Left lung (tissue), 10 donors: ENCODE results near the gene OAT. TPM values are rescaled to one million over a fixed set of nuclear protein-coding genes. Genes with fewer than 3 reads are reported as not detected.

ENCODE experiments used
- ATAC-seq: fragments of 200-7000 bp; cut with Tn5 transposase; one replicate; pipeline ENCODE4 v1.9.1; 2020; ENCODE audit warnings: moderate library complexity
- DNase-seq, 4 donors: peaks; one replicate each; pipeline ENCODE4 v3.0.0-alpha.2; 2013 to 2020
- H3K27ac ChIP-seq, 2 donors: fragments of 200-600 bp; sonication (generic) in 1 of 2; one replicate each; pipeline versions ENCODE4 v1.5.0 to v1.8.0; 2020 to 2021
- H3K27me3 ChIP-seq, 2 donors: fragments of 200-600 bp; sonication (generic) in 1 of 2; one replicate each; pipeline versions ENCODE4 v1.5.0 to v1.8.0; 2020 to 2021
- H3K36me3 ChIP-seq, 2 donors: fragments of 200-600 bp; sonication (generic) in 1 of 2; one replicate each; pipeline versions ENCODE4 v1.5.0 to v1.8.0; 2020 to 2021
- H3K4me1 ChIP-seq, 2 donors: fragments of 200-600 bp; one replicate each; pipeline ENCODE4 v1.8.0; 2021
- H3K4me3 ChIP-seq, 2 donors: fragments of 200-600 bp; sonication (generic) in 1 of 2; one replicate each; pipeline versions ENCODE4 v1.5.0 to v1.8.0; 2020 to 2021; ENCODE audit warnings: mild to moderate bottlenecking in 1 of 2
- H3K9me3 ChIP-seq, 2 donors: fragments of 200-600 bp; sonication (generic) in 1 of 2; one replicate each; pipeline versions ENCODE4 v1.5.0 to v1.8.0; 2020 to 2021
- intact Hi-C, 2 donors: fragments of 100-400 bp; cut with DNase I; formaldehyde crosslinking; loops; one replicate each; pipeline versions ENCODE4 v1.11.2 to v1.14.2; 2022
- polyA plus RNA-seq, 6 donors: library from polyadenylated mRNA; unstranded; fragments of 120-200 nt; gene quantifications; one replicate each; pipeline ENCODE4 v1.2.1, GENCODE V29; 2013; ENCODE audit not compliant: insufficient read length in 6 of 6
- total RNA-seq, 2 donors: library from RNA; stranded (reverse); fragmentation: NEBNext Ultra II Directional; extraction: Animal tissue kit (Norgen Biotek cat#: 25700); gene quantifications; one replicate each; pipeline ENCODE4 v1.2.1, GENCODE V29; 2021
- TF ChIP-seq, protein P1 (sequence below), 2 donors: fragments of 200-600 bp; sonication (generic) in 1 of 2; IDR thresholded peaks; one replicate each; pipeline versions ENCODE4 v1.5.0 to v1.8.0; 2021; ENCODE audit warnings: antibody characterized with exemption in 2 of 2
- donor health status: DM: no; HTN: yes; CAD: no.
- donor health status: DM: no; HTN: no; CAD: no.

The OAT gene
- total and polyA plus RNA-seq, 8 donors: 64.0 to 91.1 (median 84.9) TPM

- peaks cover 0 to 12% of the 10 kb centered on the region in 2 donors for H3K27me3 ChIP-seq
- intact Hi-C loops: no loop called here
- TF ChIP-seq, protein P1, sequence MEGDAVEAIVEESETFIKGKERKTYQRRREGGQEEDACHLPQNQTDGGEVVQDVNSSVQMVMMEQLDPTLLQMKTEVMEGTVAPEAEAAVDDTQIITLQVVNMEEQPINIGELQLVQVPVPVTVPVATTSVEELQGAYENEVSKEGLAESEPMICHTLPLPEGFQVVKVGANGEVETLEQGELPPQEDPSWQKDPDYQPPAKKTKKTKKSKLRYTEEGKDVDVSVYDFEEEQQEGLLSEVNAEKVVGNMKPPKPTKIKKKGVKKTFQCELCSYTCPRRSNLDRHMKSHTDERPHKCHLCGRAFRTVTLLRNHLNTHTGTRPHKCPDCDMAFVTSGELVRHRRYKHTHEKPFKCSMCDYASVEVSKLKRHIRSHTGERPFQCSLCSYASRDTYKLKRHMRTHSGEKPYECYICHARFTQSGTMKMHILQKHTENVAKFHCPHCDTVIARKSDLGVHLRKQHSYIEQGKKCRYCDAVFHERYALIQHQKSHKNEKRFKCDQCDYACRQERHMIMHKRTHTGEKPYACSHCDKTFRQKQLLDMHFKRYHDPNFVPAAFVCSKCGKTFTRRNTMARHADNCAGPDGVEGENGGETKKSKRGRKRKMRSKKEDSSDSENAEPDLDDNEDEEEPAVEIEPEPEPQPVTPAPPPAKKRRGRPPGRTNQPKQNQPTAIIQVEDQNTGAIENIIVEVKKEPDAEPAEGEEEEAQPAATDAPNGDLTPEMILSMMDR (IDR thresholded peaks at IDR 0.05): no peak
Observed at GRCh38 chr10:124348801-124349200, 69.9 kb downstream of the OAT start.

DNA sequence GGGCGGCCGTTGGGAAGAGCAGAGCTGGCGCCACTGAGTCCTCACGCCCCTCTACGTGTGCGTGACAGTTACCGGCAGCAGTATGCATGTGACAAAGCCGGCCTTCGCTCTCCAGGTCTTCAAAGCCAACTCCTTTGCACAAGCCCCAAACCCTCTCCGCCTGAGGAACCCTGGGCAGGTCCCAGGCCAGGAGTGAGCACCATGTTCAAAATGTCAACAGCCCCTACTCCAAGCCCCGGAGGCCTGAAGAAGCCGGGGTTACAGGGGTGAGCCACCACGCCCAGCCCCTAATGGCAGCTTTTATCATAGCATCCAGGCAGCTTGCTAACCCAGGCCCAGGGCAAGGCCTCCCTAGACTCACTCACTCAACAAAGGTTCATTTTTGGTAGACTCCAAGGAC lies 70.8 kb downstream of the OAT start:
- Histone ChIP-seq H3K4me1 (no peaks in the 10 kb centered on the region), H3K27ac (no peak overlapping the region), H3K4me3 (no peak overlapping the region), H3K9me3 (no peaks in the 10 kb centered on the region), H3K36me3 (no peaks in the 10 kb centered on the region), H3K27me3 (peaks cover 0 to 4% of the 10 kb centered on the region in 2 donors)
- intact Hi-C loops: no loop called here
- ATAC-seq (no peak), DNase-seq (no peak)
- TF ChIP-seq, protein P1 (IDR thresholded peaks at IDR 0.05): no peak

More at GRCh38 chr10:124348801-124349200, 69.9 kb downstream of the OAT start:
- Histone ChIP-seq H3K4me1 (no peaks in the 10 kb centered on the region), H3K9me3 (no peaks in the 10 kb centered on the region), H3K27ac (no peak overlapping the region), H3K36me3 (no peaks in the 10 kb centered on the region), H3K4me3 (no peak overlapping the region)
- DNase-seq (no peak), ATAC-seq (no peak)

Other genes with a start within 250 kb of the OAT start
- gene NKX1-2, start 31.1 kb upstream of the OAT start, total RNA-seq: not detected
- gene NKX1-2, start 31.1 kb upstream of the OAT start, polyA plus RNA-seq: not detected
- 10 to 100 TPM; 18.4 to 26.8 TPM for gene LHPP, start 42.9 kb upstream of the OAT start, total RNA-seq
- gene LHPP, start 42.9 kb upstream of the OAT start, polyA plus RNA-seq: 10 to 100 TPM; 12.2 to 15.3 (median 14.7) TPM